NOMO-1 treated with dmso at 0.1 percent for 144 hours (cell line): ENCODE measurements around the gene CD72.

Experiments
- DNase-seq: peaks from one replicate; lab custom pipeline; 2025; ENCODE audit not compliant: unreplicated experiment; lab: John Stamatoyannopoulos, UW

The CD72 gene, protein sequence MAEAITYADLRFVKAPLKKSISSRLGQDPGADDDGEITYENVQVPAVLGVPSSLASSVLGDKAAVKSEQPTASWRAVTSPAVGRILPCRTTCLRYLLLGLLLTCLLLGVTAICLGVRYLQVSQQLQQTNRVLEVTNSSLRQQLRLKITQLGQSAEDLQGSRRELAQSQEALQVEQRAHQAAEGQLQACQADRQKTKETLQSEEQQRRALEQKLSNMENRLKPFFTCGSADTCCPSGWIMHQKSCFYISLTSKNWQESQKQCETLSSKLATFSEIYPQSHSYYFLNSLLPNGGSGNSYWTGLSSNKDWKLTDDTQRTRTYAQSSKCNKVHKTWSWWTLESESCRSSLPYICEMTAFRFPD

DNA sequence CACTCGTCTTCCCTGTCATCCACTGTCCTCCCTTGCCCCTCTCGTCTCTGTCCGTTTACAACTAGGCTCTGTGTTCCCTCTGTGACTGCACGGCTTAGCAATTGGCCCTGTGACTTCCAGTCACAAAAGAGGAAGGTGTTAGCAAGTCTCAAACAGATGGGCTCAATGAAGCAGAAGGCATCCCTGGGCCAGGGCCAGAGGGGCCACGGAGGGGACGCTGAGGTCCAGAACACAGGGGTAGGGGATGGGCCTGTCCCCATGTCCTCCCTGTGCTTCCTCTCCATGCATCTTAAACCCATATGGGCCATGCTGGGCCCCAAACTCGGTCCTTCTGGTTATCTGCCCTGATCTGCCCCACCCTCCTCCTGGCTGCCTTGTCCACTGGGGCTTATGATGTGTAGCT is at the start of gene CD72:
Gene CD72 (minus strand): TSS at position 89 of the 403 bp plus-strand sequence. CDS start 110 bp downstream, outside the sequence.
- DNase-seq, result no peak

DNA sequence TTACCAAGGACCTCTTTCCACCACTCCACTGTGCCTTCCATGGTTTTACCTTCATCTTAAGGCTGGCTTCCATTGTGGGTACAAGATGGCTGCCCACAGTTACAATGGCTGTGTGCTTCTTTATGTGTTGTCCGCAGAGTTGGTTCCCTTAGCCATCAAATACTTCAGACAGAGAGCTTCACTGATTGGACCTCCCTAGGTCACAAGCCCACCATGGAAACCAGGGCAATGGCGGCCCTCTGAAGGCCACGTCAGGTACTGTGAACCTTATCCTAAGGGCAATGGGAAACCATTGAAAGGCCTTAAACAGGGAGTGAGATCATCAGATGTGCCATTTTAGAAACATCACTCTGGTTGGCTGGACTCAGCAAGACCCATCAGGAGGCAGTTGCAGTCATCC is 49.7 kb upstream of the CD72 start:
- DNase-seq, result no peak

DNA sequence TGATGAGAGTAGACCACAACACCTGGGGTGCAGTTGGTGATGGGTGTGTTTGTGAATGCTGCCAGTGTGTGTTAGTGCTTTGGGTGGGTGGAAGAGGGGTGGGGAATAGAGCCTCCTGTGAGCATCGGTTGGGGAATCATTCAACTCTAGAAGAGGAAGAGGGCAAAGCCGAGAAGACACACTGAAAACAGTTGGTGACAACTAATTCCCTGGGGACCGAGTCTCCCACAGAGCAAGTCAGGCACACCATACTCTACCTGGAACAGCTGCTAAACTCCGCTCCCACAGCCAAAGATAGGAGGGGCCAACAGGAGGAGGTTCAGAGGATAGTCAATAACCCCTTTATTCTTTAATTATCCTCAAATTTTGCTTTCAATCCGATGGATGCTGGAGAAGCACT is 48.3 kb upstream of the CD72 start:
- no peak for DNase-seq

DNA sequence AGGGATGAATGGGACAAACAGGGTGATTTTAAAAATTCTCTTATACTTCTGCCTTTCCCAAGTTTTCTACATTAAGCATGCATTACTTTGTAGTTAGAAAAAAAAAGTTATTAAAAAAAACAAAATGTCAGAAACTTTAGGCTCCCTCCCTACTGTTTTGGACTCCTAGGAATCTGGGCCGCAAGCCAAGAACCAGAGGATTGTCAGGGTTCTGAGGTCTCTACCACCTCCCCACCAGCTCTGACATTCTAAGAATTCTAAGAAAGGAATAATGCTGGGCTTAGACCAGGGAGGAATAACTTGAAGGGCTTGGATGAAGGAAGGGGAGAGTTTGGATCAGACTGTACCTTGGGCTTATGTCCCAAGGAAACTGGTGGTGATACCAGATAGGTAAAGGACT is 47.8 kb upstream of the CD72 start:
- no peak for DNase-seq

DNA sequence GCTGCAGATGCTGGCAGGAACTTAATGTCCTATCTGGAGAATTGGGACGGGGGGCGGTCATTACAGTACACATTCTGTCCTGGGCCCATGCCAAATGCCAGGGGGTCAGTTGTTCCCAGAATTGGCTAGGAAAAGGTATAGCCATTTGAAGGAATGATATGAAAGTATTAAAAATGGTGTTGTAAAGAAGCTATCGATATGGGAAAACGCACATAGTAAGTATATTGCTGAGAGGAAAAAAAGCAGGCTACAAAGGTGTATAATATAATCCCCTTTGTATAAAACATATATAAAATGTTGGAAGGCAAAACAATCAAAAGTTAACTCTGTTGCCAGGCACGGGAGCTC is 47.2 kb upstream of the CD72 start:
- no peak for DNase-seq

DNA sequence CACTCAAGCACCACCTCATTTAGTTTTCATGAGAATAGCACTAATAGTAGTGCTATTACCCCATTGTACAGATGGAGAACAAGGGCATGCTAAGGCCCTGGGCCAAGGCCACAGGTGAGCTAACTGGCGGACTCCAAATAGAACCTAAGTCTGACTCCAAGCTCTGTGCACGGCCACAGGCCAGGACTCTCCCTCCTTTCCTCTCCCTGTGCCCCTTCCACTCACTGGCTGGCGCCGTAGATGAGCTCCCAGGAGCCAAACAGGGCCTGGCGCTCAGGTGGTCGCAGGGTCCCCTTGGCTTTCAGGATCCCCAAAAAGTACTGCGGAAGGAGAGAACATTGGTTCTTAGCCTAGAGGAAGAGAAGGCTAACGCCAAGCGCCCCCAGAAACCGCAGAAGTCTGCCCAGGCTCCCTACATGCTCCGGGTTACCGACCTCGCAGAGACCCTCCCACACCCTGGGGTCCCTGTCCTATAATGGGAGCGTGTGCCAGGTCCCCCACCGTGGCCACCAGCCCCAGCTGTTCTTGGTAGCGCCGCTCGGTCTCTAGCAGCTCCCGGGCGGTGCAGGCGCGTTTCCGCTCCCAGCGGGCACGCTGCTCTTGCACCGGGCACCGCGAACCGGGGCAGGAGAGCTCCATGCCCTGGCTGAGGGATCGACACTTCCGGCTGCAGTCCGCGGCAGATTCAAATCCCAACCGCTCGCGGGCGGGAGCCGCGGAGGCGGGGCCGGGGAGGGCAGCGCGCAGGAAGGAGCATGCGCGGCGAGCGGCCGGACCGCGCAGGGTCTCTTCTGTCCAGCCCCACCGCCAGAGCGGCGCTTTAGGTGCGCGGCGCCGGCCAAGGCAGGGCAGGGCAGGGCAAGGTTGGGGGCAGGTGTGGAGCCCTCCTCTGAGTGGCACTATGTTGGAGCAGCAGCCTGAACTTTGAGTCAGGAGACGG is 46.6 kb upstream of the CD72 start, which contains the start of gene ARHGEF39:
Gene ARHGEF39 (minus strand): TSS at position 665 of the 940 bp plus-strand sequence. CDS start 26 bp downstream, at position 639.
- DNase-seq, result peak; percentile 82

DNA sequence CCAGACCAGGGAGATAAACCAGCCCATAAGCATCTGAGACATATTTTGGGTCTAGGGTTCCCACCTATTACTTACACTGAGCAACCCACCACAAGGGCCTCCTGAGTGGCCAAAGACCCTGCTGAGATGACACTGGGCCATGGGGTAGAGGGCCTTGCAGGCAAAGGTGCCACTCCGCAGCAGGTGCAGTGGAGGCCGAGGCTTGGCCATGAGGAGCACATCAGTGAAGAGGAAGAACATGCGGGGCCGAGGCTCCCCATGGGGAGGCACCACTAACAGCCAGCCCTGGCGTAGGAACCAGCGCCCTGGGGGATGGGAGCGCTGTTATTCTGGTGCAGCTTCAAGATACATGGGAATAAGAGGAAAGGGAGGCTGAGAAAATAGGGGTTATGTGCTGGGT is 44.2 kb upstream of the CD72 start:
- no peak for DNase-seq

DNA sequence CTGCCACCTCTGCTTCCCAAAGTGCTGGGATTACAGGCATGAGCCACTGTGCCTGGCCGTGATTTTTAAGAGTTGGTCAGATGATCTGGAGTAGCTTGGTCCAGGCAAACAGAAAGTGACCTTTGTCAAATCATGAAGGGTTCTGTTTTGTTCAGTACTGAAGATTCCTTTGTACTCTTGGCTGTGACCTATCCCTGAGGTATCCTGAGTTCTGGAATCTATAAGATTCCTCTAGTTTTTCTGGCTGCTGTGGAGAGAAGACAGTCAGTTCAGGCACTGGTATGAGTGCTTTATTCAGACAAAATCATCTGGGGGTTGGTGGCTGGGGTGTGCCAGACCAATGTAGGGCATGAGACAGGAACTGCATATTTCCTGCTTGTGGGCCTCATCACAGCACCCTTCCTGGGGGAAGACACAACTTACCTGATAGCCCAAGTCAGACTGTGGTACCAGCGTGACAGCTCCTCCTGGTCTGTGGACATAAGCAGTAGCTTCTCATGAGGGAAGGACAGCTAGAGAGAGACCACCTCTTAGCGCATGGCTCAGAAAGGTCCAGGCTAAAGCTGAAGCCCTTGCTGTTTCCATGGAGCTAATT is 43.6 kb upstream of the CD72 start:
- DNase-seq, result no peak

DNA sequence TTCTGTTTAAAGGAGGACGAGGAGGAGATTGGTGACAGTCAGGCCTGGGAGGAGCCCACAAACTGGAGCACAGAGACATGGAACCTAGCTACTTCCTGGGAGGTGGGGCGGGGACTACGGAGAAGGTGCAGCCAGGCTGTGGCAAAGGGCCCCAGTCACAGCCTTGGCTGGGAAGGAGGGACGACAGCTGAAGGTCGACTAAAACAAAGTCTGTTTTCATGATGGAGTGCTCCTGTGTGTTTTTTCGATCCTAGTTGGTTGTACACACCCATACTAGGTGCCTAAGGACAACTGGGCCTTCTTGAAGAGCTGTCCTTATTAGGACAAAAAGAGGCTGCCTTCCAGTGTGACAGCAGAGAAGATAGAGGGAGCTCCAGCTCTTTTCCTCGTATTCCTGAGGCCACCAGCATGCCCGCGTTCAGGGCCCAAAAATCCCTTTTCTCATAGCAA is 42.8 kb upstream of the CD72 start:
- no peak for DNase-seq

DNA sequence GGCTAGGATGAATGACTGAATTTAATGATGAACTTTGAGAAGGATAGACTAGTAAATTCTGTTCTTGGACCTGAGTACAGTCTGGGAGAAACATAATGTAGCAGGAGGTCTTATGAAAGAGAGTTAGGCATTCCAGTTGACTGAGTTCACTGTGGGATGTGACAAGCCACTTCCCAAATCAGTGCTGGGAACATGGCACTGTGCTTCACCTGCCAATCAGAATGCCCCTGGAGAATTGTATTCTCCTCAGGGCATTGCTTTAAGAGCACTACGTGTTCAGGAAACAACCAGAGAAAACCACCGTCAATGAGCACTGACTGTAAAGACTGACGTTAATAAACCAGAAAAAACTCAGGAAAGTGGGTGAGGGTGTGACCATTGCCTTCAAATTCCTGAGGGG is 41.1 kb upstream of the CD72 start:
- no peak for DNase-seq

DNA sequence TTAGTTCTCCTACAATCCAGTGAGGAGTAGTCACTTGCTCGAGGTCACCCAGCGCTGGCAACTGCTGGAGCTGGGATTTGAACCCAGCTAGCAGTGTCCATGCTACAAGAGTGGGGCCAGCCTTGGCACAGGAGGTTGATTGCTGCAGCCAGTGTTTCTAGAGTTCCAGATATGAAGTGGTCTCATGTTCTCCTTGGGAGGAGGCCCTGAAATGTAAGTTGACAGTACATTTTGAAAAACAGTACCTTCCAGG is 40.7 kb upstream of the CD72 start:
- DNase-seq, result no peak

DNA sequence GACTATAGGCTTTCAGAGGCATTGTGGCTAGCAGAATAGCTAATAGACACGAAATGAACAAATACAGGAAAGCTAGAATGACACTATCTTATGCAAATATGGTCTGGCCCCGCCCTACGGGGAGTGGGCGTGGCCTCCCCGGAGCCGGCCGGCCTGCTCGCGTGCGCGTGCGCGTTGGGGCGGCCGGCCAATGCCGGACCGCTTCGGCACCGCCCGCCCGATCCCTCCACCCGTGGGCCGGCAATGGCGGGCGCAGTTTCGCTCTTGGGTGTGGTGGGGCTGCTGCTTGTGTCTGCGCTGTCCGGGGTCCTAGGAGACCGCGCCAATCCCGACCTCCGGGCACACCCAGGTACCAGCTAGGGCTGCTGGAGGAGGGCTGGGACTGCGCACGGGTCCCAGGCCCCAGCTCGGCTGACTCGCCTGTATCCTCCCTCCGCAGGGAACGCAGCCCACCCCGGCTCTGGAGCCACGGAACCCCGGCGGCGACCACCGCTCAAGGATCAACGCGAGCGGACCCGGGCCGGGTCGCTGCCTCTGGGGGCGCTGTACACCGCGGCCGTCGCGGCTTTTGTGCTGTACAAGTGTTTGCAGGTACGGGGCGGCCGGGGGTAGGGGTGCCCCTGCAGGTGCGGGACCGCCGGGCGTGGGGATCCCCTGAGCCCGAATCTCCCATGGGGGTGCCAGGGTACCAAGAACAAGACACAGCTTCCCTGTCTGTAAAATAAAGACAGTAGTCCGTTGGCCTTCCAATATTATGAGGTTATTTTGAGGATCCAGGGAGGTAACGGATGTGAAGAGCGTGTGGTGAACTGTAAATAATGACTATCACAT is 40.1 kb upstream of the CD72 start, which contains the start of gene CCDC107:
Gene CCDC107 (plus strand): TSS at position 156 of the 831 bp plus-strand sequence. CDS start 88 bp downstream, at position 244.
- DNase-seq, result peak; percentile 81

DNA sequence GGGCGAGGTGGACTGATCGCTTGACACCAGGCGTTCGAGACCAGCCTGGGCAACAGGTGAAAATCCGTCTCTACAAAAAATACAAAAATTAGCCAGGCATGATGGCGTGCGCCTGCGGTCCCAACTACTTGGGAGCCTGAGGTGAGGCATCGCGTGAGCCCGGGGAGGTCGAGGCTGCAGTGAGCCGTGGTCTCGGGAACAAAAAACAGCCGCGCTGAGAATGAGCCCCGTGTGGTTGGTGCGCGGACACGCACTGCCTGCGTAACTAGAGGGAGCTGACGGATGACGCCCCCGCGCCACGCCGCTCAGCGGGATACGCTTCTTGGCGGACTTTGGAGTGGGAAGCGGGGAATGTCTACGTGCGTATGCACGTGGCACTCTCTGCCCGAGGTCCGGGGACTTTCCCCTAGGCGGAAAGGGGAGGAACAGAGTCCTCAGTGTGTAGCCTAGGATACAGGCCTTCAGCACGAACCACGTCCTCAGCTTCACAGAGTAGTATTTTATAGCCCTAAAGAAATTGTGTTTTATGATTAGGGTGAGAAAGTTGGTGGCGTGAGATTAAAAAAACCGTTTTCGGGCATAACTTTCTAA is 39.4 kb upstream of the CD72 start, which contains the start of gene RMRP:
Gene RMRP (minus strand): TSS at position 474 of the 591 bp plus-strand sequence.
- peak; percentile 99 for DNase-seq

DNA sequence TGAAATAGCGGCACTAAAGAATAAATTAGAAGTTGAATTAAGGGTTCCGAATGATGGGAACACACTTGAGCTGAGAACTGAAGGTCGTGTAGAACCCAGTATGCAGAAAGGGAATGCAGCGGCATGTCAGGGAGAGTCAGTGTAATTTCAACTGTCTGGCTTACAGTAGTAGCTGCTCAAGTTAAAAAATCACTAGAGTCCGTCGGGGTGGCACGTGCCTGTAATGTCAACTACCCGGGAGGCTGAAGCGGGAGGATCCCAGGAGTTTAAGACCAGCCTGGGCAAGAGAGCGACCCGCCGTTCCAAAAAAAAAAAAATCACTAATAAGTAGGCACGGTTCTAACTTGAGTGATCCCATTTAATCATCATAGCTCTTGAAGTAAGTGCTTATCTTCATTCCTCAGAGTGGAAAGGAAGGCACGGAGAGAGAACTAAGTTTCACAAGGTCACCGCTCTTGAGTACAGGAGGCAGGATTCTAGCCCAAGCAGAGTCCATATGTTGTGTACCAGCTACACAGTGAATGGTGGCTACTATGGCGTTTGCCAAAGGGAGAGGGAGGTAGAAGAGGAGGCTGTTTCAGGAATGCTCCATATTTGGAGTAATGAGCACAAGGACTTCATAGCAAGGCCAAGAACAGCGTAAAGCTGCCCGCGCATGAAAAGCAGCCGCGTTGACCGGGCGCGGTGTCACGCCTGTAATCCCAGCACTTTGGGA is 38.8 kb upstream of the CD72 start:
- DNase-seq, result no peak

DNA sequence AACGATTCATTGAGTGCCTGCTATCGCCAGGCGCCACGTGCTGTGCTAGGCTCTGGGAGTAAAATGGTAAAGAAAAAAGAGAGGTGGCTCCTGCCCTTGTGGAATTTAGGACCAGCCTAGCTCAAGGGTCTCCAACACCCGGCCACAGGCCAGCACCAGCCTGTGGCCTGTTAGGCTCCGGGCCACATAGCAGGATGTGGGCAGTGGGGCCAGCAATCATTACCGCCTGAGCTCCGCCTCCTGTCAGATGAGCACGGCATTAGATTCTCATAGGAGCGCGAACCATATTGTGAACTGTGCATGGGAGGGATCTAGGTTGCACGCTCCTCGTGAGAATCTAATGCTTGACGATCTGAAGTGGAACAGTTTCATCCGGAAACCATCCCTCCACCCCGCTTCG is 38.1 kb upstream of the CD72 start:
- DNase-seq, result no peak

DNA sequence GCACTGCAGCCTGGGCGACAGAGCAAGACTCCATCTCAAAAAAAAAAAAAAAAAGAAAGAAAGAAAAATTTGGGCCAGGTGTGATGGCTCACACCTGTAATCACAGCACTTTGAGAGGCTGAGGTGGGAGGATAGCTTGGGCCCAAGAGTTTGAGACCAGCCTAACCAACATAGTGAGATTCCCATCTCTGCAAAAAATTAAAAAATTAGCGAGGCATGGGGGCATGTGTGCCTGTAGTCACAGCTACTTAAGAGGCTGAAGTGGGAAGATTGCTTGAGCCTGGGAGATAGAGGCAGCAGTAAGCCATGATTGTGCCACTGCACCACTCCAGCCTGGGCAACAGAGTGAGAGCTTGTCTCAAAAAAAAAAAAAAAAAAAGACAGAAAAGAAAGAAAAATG is 35.4 kb upstream of the CD72 start:
- no peak for DNase-seq

DNA sequence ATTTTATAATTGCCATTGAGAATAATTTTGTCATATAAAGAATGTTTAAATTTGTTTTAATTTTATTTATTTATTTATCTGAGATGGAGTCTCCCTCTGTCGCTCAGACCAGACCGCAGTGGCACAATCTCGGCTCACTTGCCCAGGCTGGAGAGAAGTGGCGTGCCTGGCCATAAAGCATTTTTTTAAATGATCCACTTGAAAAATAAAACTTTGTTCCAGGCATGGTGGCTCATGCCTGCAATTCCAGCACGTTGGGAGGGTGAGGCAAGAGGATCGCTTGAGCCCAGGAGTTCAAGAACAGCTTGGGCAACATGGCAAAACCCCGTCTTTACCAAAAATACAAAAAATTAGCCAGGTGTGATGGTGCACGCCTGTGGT is 34.6 kb upstream of the CD72 start:
- peak; percentile 46 for DNase-seq

DNA sequence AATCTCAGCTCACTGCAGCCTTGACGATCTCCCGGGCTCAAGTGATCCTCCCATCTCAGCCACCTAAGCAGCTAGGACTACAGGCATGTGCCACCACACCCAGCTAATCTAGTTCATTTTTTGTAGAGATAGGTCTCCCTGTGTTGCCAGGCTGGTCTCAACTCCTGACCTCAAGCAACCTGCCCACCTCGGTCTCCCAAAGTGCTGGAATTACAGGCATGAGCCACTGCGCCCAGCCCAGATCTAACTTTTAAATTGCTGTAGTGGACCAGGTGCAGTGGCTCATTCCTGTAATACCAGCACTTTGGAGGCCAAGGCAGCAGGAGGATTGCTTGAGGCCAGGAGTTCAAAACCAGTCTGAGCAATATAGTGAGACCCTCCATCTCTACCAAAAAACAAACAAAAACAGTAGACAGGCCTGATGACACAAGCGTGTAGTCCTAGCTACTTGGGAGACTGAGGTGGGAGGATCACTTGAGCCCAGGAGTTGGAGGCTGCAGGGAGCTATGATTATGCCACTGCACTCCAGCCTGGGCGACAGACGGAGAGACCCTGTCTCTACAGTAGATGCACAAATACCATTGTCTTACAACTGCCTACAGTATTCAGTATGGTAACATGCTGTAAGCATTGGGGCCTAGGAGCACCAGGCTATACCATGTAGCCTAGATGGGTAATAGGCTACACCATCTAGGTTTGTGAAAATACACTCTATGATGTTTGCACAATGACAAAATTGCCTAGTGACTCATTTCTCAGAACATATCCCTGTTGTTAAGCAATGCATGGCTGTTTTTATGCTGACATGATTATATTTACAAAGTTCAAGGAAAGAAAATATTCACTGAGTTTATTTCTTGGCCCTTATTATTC is 34.0 kb upstream of the CD72 start:
- peak; percentile 46 for DNase-seq
